ENCODE data around the gene LSM2. TPM values are rescaled to one million over a fixed set of nuclear protein-coding genes. Genes with fewer than 3 reads are reported as not detected.

LSM2 gene
- polyA plus RNA-seq, 2 of the 4 experiments (the other 2 are of a cell fraction): 54.7 to 59.6 TPM

DNA sequence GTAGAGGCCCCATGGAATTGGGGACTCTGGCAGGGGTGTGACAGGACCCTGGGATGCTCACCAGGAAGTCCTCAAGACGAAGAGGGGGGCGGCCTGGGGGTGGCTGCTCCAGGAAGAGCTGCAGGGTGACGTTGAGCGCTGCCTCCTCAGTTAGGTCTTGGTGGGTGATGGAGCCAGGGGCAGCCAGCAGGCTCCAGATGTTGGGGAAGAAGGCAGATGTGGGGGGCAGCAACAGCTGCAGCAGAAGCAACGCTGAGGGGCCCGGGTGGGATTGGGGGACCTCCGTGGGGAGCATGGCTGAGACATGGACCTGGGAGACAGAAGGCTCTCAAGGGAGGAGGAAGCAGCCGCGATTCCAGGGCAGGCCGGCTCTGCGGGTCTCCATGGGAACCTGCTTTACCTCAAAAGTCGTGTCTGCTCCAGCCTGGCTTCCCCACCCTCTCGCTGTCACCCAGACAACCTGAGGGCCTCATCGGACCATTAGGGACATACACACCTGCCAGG, 30.2 kb downstream of the LSM2 start:
- DNase-seq (ENCODE audit: low read depth in 1 of 2, low spot score in 1 of 2): peak in 1 of 2 experiments; percentile 24
- Histone ChIP-seq H3K9me3 (no peaks in the 10 kb centered on the region), H3K27ac (peak overlapping the region; percentile 70 to 86), H3K4me1 (peaks cover 32% of the 10 kb centered on the region), H3K4me3 (0 out of 3 replicates have a peak overlapping the region, but pooled peaks have one; percentile 21), H3K4me2 (peak overlapping the region; percentile 89)
- CTCF ChIA-PET: interaction anchor here (0.8 kb wide), 1 partner anchor 19 kb away, joined by 3 read pairs; no protein-coding TSS in a partner anchor
- WGBS (ENCODE audit: missing lambda C conversion rate): 30% methylated on average over 11 of the region's 14 CpGs
- FAIRE-seq: no peak
- POLR2A ChIA-PET: interaction anchor here (1.0 to 1.1 kb wide), 2 partner anchors 30 to 51 kb away, joined by 4 to 7 read pairs; partner anchors contain the start of genes HSPA1B and LSM2
- TF ChIP-seq MAFK (IDR thresholded peaks at IDR 0.05; ENCODE audit: partially characterized antibody) (no peak), HDAC2 (IDR thresholded peaks at IDR 0.05) (no peak), NPAS2 (CRISPR knock-in tag; IDR thresholded peaks at IDR 0.05; ENCODE audit: borderline replicate concordance) (no peak), JUNB (IDR thresholded peaks at IDR 0.05) (no peak), MYC (IDR thresholded peaks at IDR 0.05; ENCODE audit: borderline replicate concordance, low read length) (no peak), FOSL2 (IDR thresholded peaks at IDR 0.05) (no peak), FOSL2 (CRISPR knock-in tag; IDR thresholded peaks at IDR 0.05) (no peak), ELK1 (IDR thresholded peaks at IDR 0.05; ENCODE audit: low read depth, low read length) (no peak), EHMT2 (IDR thresholded peaks at IDR 0.05; ENCODE audit: low read depth) (no peak), KDM1A (IDR thresholded peaks at IDR 0.05; ENCODE audit: low read depth) (no peak), SREBF2 (IDR thresholded peaks at IDR 0.05) (no peak), HES2 (IDR thresholded peaks at IDR 0.05) (no peak), NFE2L2 (conservative IDR thresholded peaks at IDR 0.05; ENCODE audit: low read length) (no peak), ZFP36 (IDR thresholded peaks at IDR 0.05; ENCODE audit: borderline replicate concordance, partially characterized antibody) (no peak), RCOR1 (IDR thresholded peaks at IDR 0.05; ENCODE audit: low read depth, low read length) (no peak)
- TF ChIP-seq, protein P1, sequence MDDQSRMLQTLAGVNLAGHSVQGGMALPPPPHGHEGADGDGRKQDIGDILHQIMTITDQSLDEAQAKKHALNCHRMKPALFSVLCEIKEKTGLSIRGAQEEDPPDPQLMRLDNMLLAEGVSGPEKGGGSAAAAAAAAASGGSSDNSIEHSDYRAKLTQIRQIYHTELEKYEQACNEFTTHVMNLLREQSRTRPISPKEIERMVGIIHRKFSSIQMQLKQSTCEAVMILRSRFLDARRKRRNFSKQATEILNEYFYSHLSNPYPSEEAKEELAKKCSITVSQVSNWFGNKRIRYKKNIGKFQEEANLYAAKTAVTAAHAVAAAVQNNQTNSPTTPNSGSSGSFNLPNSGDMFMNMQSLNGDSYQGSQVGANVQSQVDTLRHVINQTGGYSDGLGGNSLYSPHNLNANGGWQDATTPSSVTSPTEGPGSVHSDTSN (IDR thresholded peaks at IDR 0.05): no peak
- ATAC-seq: peak; percentile 37 to 44

DNA sequence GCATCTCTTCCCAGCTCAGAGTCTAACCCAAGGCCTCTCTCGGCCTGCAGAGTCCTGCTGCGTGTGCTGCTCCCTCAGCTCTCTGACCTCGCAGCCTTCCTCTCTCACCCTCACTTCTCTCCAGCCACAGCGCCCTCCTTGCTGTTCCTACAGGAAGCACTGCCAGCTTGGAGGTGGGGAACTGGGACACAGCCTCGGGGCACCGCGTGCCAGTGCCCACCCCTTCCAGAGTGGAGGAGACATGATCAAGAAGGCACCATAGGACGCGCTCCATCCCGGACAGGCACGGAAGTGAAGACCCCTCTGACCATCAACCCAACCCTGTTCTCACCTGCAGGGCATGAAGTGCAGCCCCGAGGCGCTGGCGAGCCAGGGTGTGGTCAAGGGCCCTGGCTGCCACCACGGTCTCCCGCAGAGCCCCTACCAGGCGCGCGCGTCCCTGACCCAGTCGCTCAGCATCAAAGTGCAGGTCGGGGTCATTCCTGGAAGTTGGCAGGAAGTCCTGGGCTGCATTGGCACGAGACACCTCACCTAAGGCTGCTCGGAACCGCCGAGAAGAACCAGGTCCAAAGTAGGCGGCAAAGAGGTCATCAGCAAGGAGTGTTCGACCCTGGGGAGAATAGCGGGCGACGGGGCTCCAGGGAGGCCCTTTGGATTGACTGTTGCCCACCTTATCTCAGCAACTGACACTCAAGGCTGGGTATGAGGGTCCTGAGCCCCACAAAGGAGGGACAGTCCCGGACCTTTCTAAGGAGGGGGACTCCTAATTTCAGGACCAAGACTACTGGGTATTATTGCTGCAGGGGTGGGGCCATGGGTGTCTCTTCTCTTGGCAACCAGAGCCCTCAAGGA, 30.9 kb downstream of the LSM2 start:
- ChIA-PET POLR2A (interaction anchor here (1.8 kb wide), 1 partner anchor 52 kb away, joined by 6 read pairs; the partner anchor contains the start of gene HSPA1B), CTCF (interaction anchor here (0.7 to 4.6 kb wide), 6 partner anchors 9 to 47 kb away, joined by 3 to 18 read pairs (median 4); partner anchors contain the start of genes DDAH2 and LSM2)
- ATAC-seq: peak in 1 of 2 experiments; percentile 5; a peak in 3 of 6 replicates
- no peak for DNase-seq (ENCODE audit: low read depth in 1 of 2, low spot score in 1 of 2)
- Histone ChIP-seq H3K4me1 (peaks cover 32% of the 10 kb centered on the region), H3K27ac (peak overlapping the region; percentile 70 to 86; a peak in 5 of 6 replicates), H3K4me3 (no peak overlapping the region), H3K9me3 (no peaks in the 10 kb centered on the region), H3K4me2 (peak overlapping the region; percentile 89)
- TF ChIP-seq JUNB (IDR thresholded peaks at IDR 0.05) (no peak), ZC3H11A (IDR thresholded peaks at IDR 0.05) (no peak), CHD4 (IDR thresholded peaks at IDR 0.05; ENCODE audit: borderline replicate concordance) (no peak), SREBF2 (IDR thresholded peaks at IDR 0.05) (no peak), RNF2 (IDR thresholded peaks at IDR 0.05; ENCODE audit: borderline replicate concordance, low read depth) (no peak), HDAC2 (IDR thresholded peaks at IDR 0.05) (no peak), RFX5 (IDR thresholded peaks at IDR 0.05) (no peak), USF2 (IDR thresholded peaks at IDR 0.05) (no peak), POLR2AphosphoS2 (conservative IDR thresholded peaks at IDR 0.05; ENCODE audit: low read length) (no peak), ZNF302 (CRISPR knock-in tag; IDR thresholded peaks at IDR 0.05) (no peak), HEYL (CRISPR knock-in tag; IDR thresholded peaks at IDR 0.05) (no peak), SMC3 (IDR thresholded peaks at IDR 0.05) (no peak)
- FAIRE-seq: no peak
- WGBS (ENCODE audit: missing lambda C conversion rate): 87% methylated on average over 14 of the region's 32 CpGs

Data from A549 (cell line).